Stimulated activated CD8-positive, alpha-beta memory T cell treated with anti-CD3 and anti-CD28 coated beads, Interleukin-2, amount 100 ng/mL, for 1 hour (primary cell): ENCODE data around the gene PLIN5.
"Not testable (repeated sequence)": the region's sequence is repeated elsewhere in the genome, so short reads cannot be mapped to it uniquely, and the experiment has no call there.

Source experiments
- DNase-seq, 2 donors: peaks; one replicate each; pipeline ENCODE4 v3.0.0-alpha.2; 2020; ENCODE audit warnings: low read depth in 2 of 2

PLIN5 gene

DNA sequence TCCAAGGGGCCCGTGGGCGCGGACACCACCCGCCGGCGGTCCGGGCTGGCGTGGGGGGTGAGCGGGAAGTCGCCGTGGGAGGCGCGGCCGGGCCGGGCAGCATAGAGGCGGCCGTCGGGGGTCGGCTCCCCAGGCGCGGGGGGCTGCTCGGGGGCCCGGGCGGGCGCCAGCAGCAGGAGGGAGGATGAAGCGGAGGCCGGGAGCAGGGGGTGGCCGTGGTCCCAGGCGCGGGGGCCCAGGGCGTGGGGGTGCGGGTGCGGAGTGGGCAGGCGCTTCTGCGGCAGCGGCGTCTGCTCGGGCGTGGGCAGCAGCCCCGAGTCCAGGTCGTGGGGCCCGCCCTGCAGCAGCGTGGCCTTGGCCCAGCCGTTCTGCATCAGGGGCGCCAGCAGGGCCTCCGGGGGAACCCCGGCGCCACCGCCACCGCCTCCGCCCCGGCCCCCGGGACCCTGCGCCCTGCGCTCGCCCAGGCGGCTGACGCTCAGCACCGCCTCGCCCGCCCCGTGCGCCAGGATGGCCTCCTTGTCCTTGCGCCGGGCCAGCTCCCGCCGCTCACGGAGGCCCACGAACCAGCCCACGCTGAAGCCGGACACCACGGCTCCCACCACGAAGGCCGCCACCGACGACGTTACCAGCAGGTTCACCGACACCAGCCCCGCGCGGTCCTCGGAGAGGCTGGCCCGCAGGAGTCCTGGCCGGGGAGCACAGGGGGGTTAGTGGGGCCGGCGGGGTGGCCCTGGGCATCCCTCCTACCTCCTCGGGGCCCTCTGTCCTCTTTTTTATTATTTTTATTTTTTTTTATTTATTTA lies 9.0 kb upstream of the PLIN5 start:
- no peak for DNase-seq

- DNase-seq, result no peak
These were observed 8.1 kb upstream of the PLIN5 start for GRCh38 chr19:4542896-4543841.

- not testable (repeated sequence) for DNase-seq
These were observed 6.8 kb upstream of the PLIN5 start for GRCh38 chr19:4541806-4542145.

DNA sequence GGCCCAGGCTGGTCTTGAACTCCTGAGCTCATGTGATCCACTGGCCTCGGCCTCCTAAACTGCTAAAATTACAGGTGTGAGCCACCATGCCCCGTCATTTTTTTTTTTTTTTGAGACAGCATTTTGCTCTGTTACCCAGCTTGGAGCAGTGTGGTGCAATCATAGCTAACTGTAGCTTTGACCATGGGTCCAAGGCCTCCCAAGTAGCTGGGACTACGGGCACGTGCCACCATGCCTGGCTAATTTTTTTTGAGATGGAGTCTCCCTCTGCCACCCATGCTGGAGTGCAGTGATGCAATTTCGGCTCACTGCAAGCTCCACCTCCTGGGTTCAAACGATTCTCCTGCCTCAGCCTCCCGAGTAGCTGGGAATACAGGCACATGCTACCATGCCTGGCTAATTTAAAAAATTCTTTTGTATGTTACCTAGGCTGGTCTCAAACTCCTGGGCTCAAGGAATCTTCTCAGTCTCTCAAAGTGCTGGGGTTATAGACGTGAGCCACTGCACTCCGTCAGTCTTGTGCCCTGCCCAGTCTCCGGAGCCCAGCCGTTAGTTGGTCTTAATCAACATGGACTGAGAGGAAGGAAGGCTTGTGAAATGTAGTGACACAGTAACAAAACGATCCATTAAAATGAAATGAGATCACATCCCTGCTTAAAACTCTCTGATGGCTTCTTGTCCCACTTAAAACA lies 6.2 kb upstream of the PLIN5 start:
- no peak for DNase-seq

- DNase-seq, result no peak
These were observed 4.9 kb upstream of the PLIN5 start, which contains the start of gene LRG1 for GRCh38 chr19:4539693-4540581. Gene LRG1 (minus strand): TSS chr19:4540036. CDS start chr19:4540013, 23 bp downstream.

DNA sequence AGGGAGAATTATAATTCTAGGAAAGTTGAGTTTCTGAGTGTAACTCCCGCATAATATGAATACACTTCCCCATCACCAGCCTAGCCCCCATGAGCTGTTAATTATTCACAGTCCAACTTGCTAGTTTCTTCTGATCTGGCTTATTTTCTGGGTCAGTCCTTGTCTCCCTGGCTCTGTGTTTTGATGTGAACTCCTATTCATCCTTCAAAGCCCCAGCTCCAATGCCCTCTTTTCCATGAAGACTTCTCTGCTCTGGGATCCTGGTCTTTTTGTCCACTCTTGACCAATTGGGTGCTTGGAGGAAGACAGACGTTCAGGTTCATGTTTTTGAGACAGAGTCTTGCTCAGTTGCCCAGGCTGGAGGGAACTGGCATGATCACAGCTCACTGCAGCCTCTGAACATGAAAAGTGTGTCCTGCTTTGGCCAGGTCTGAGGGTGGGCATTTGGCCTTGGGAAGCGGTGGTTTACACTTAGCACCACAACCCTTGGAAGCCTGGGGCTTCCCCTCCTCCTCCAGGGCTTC lies 4.2 kb upstream of the PLIN5 start:
- no peak for DNase-seq

DNA sequence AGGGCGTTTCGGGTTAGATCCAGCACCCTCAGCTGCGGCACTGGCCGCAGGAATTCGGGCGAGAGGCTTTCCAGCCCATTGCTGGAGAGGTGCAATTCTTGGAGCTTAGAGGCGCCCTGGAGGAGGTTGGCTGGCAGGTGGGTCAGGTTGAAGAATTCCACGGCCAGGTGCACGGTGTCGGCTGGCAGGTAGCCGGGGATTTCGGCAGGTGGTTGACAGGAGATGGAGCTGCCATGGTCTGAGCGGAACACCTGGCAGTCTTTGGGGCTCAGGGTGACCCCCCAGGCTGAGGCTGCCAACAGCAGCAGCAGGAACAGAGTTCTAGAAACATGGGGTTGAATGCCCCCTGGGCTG lies 3.6 kb upstream of the PLIN5 start:
- DNase-seq, result no peak

DNA sequence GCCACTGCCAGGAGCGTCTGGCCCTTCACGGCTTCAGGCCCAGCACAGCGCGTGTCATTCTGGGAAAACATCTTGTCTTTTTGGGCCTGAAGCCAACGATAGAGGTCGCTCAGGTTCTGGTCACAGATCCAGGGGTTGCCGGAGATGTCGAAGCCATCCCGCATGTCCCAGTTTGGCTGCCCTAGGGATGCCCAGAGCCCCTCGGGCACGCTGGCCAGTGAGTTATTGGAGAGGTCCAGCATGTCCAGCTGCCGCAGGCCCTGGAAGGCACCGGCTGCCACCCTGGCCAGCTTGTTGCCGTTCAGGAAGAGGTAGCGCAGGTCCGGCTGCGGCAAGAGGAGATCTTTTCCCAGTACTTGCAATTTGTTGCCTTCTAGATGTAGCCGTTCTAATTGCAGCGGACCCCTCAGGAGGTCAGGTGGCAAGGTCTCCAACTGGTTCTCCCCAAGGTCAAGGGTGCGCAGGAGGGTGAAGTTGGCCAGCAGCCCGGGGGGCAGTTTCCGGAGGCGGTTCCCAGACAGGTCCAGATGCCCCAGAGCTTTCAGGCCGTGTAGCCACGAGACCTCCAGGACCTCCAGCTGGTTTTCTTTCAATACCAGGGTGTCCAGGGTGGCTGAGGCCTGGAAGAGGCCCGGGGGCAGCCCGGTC lies 3.1 kb upstream of the PLIN5 start:
- no peak for DNase-seq

DNA sequence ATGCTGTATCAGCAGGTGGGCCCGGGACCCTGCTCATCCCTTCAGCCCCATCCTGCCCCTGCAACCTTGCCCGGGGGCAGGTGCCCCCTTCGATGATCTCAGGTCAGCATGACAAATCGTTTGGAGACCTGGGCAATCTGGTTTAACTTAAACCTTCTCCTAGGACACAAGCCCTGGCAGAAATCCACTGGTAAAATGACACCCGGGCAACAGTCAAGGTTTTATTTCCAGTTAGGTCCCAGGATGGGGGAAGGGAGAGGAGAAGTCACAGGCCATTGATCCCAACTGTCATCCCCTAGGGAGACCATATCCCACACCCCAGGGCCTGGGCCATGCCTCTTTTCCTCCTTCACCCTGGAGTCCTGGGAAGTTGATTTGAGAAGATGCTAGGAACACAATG lies 1.8 kb upstream of the PLIN5 start:
- DNase-seq, result no peak

DNA sequence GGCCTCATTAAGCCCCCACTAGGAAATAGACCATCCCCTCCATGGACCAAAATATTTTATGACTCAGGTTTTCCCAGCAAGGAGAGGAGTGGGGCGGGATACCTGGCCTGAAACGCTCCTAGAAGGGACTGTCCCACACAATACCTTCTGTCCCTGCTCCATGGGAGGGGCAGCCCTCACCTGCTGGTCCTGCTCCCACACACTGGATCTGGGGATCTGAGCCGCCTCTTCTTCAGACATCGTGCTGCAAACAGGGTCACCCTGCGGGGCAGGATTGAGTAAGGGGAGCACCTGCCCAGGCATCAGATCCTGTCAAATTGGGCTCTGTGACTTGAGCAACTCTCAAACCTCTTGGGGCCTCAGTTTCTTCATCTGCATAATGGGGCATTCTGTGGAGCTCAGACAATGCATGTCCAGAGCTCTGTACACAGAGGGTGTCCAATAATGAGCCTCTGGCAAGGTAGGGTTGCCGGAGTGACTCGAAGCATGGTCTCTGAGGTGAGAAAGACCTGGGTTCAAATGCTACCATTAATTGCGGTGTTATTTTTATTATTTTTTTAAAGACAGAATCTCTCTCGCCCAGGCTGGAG lies 1.1 kb downstream of the PLIN5 start:
- no peak for DNase-seq

DNA sequence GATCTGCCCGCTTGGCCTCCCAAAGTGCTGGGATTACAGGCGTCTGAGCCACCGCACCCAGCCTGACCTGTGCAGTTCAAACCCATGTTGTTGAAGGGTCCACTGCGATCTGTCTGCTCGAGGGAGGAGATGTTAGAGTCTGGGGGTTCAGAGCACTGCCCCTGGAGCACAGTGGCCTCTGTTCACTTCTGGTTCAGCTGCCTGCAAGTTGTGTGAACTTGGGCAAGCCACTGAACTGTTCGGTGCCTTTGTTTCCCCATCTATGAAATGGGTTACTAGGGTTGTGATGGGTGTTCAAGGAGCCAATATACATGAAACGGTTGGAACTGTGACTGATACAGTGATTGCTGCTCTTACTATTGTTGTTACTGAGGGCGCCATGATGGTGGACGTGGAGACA lies 1.7 kb downstream of the PLIN5 start:
- DNase-seq, result no peak

DNA sequence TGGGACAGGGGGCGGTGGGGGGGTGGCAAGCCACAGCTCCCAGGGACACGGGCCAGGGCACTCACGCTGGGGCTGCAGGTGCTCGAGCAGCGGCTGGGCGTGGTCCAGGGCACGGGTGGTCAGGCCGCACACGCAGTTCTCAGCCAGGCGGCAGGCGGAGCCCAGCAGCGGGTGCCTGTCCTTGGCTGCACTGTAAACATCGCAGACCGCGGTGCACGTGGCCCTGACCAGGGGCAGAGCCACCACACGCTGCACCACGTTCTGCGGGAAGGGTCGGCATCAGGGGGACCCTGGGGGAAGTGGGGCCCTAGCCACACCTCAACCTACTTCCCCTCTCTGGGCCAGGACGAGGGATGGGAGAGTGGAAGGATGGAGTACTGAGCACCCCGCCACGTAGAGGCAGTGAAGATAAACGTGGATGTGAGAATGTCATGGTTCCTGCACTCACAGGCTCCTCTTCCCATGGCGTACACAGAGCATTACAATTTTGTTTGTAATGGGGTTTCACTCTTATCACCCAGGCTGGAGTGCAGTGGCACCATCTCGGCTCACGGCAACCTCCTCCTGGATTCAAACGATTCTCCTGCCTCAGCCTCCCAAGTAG lies 3.4 kb downstream of the PLIN5 start:
- no peak for DNase-seq

- DNase-seq, result no peak
These were observed 5.0 kb downstream of the PLIN5 start for GRCh38 chr19:4529924-4530522.

- no peak for DNase-seq
These were observed 6.2 kb downstream of the PLIN5 start for GRCh38 chr19:4528843-4529242.

DNA sequence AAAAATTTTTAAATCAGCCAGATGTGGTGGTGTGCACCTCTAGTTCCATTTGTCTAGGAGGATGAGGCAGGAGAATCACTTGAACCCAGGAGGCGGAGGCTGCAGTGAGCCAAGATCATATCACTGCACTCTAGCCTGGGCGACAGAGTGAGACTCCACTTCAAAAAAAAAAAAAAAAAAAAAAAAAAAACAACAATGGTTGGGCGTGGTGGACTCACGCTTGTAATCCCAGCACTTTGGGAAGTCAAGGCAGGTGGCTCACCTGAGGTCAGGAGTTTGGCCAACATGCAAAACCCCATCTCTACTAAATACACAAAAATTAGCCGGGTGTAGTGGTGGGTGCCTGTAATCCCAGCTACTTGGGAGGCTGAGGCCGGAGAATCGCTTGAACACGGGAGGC lies 7.6 kb downstream of the PLIN5 start:
- DNase-seq, result not testable (repeated sequence)

DNA sequence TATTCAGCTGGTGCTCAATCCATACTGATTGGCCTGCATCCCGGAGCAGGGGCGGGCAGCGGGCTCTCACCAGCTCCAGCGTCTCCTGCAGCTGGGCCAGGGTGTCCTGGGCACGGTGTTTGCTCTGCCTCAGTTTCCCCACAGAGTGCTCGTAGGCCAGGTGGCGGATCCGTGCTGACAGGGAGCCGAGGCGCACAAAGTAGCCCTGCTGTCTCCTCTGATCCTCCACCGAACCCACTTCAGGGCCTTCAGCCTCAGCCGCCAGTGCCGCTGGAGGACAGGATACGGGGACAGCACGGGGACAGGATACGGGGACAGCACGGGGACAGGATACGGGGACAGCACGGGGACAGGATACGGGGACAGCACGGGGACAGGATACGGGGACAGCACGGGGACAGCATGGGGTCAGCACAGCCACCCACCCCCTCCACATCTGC lies 9.4 kb downstream of the PLIN5 start:
- no peak for DNase-seq

DNA sequence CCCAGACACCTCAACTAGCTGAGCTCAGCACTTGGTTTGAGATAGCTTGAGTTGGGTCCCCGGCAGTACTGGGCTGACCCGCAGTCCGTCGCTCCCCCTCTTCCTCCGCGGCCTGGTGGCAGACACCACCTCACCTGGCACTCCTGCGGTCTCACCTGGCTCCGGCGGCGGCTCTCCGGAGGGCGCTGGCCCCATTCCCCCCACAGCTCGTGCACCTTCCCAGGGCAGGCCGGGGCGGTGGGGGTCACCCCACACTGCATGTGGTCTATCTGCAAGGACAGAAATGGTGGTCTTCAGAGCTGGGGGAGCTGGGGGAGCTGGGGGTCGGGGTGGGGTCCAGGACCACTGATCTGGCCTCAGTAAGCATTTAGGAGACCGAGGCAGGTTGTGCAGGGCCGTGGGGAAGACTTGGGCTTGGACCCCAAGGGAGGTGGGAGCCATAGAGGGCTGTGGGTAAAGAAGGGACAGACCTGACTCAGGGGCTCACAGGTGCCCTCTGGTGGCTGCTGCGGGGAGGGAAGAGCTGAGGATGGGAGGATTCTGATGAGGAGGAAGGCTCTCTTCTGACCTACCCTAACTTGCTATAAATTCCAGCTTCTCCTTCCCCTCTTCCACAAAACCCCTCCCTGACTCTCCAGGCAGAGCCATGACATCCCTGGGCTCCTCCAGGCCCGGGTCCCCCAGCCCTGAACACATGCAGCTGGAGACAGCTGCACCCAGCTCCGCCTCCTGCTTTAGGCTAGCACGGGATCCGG lies 10.0 kb downstream of the PLIN5 start:
- peak; percentile 22 to 37 for DNase-seq

GRCh38 chr19:4523306-4524110 lies 11.5 kb downstream of the PLIN5 start:
- no peak for DNase-seq
